Measurements from ENCODE around the gene RASGRF2.

RASGRF2 gene

GRCh38 chr5:81184749-81185110, 224.6 kb downstream of the RASGRF2 start:
- H3K27ac ChIP-seq = no peak overlapping the region
- no peak overlapping the region for H3K4me3 ChIP-seq

GRCh38 chr5:81187885-81188284, 227.7 kb downstream of the RASGRF2 start:
- no peak overlapping the region for H3K4me3 ChIP-seq
- no peak overlapping the region for H3K27ac ChIP-seq

DNA sequence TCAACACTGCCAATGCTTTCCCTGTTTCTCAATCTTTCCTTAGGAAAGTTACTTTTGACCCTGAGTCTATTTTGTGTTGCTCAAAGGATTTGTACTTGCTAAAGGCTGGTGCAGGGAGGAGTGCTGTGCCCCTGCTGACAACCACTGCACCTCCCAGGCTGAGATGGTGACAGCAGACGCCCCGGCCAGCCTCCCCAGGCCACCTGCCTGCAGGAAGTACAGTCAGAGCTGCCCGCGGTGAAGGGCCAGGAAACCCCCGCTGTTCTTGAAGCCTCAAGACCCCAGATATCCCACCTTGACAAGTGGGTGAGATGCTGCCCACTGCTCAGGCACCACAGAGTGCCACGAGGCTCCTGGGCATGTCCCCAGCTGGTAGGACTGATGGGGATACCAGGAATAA, 228.8 kb downstream of the RASGRF2 start:
- Histone ChIP-seq H3K4me3 (no peak overlapping the region), H3K27ac (no peak overlapping the region)

DNA sequence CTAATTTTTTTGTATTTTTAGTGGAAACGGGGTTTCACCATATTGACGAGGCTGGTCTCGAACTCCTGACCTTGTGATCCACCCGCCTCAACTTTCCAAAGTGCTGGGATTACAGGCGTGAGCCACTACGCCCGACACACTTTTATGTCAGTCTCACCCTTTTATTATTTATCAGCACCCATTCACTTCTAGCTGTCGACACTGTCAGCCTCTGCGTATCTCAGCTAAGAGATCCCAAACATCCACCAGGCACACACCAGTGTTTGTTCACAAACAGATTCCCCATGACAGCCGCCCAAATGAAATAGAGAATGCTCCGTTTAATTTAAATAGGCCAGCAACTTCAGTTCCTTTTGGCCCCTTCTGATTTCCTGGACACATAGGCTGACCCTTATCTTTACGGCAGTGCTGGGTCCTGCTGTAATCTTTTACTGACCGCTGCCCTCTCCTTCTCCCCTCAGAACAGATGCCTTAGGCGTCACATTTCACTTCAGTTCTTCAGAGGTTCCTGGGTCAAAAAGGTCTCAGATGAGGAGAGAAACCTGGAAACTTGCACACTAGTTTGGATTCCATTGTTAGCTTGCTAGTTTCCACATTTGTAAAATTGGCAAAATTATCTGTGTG, 229.8 kb downstream of the RASGRF2 start:
- Histone ChIP-seq H3K4me3 (no peak overlapping the region), H3K27ac (no peak overlapping the region)

- H3K4me3 ChIP-seq = no peak overlapping the region
- no peak overlapping the region for H3K27ac ChIP-seq
Measured at GRCh38 chr5:81191726-81192372, 231.7 kb downstream of the RASGRF2 start.

DNA sequence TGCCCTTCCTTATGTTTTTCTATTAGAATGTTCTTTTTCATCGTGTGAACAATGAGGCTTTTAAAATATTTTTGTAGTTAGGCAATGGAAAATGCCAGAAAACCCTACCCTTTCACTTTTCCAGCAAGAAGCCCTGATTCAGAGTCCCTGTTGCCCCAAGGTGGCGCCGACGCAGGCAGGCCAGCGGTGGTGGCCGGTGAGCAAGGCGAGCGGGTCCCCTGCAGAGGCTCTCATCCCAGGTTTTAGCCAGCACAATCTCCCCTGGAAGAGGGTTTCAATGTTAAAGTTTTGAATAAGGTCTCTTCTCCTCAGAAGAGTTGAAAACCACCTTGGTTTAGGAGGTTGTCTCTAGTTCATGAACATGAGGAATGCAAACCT, 232.2 kb downstream of the RASGRF2 start:
- Histone ChIP-seq H3K27ac (no peak overlapping the region), H3K4me3 (no peak overlapping the region)

DNA sequence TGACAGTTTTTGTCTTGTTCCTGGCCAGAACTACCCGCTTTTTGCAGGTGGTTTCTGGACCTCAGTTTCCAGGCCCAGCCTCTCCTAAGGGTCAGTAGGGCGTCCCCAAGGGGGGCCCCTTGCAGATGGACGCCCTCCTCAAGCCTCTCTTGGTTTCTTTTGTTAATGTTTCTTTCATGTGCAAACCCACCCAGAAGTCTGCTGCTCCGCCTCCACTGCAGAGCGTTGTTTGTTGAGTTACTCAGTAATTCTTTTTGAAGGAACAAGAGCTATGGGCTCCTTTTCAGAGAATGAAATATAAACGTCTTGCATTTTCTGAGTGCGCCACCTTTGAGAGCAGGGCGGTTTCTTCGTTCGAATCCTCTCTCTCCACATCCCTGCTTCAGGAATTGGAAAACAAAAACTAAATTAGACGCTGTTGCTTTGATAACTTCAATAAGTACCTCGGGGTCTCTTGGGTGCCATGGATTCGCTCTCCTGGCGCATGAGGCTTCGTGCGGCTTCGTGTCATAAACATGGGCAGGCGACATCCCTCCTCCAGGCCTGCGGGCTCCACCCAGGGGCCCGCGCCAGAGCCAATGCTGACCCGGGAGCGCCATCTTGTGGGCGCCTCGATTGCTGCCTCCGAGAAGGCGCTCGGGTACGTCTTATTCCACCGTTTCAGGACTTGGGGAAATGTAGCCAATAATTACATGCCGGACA, 234.6 kb downstream of the RASGRF2 start:
- H3K4me3 ChIP-seq = no peak overlapping the region
- H3K27ac ChIP-seq = no peak overlapping the region

DNA sequence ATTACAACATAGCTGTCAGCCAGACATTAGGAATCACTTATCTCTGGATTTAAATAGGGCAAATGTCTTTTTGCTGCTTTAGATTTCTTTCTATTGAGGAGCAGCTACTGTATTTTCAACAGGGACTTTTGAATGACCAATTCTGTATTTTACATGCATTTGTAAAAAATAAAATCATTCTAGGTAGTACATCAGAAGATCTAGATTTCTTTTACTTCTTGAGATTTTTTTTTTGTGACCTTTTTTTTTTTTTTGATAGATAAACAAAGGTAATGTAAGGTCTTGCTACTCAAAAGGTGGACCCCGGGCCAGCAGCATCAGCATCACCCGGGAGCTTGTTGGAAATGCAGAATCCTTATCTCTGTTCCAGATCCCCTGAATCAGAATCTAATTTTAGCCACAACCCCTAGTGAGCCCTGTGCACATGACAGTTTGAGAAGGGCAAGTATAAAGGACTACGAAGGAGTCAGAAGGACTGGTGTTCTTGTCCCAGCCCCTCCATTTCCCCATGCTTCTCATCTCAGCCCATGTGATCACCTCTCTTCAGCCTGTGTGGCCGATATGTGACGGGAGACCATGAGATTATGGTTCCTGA, 235.3 kb downstream of the RASGRF2 start:
- H3K27ac ChIP-seq = no peak overlapping the region
- H3K4me3 ChIP-seq = no peak overlapping the region

- Histone ChIP-seq H3K27ac (no peak overlapping the region), H3K4me3 (no peak overlapping the region)
Measured at GRCh38 chr5:81202655-81203054, 242.5 kb downstream of the RASGRF2 start.

GRCh38 chr5:81203729-81204128, 243.6 kb downstream of the RASGRF2 start:
- Histone ChIP-seq H3K4me3 (no peak overlapping the region), H3K27ac (no peak overlapping the region)

DNA sequence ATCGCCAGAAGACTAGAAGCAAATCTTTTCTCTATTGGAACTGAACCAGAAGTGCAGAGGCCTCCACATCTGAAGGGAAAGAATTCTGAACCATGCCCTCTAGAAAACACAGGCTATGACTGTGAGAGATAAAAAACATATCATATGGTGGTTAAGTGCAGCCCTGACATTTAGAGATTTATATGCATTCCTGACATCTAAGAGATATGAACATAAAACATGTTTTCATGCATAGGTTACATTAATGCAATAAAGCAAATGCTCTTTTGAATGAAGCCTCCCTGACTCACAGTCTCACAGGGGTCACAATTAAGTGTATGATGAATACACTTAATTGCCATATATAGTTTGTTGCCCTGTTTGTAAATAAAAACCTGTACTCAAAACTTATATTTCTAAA, 244.0 kb downstream of the RASGRF2 start:
- Histone ChIP-seq H3K27ac (no peak overlapping the region), H3K4me3 (no peak overlapping the region)

DNA sequence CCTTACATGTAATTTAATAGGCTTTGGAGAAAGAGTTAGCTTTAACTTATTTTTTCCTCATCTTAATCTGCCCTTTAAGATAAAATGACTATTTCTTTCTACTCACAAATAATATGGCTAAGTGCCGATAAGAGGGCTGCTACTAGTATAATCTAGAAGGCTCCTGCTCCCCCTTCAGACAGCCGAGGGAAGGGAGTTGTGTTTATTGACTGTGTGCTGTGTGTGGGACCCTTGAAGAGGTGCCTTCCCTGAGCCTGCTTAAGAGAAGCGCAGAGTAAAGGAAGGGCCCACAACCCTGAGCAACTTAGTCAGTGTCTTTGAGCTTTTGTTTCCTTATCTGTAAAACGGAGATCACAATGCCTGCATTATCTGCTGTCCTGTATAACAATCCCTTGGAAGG, 244.9 kb downstream of the RASGRF2 start:
- Histone ChIP-seq H3K4me3 (no peak overlapping the region), H3K27ac (no peak overlapping the region)

- no peak overlapping the region for H3K27ac ChIP-seq
- no peak overlapping the region for H3K4me3 ChIP-seq
Measured at GRCh38 chr5:81207009-81207408, 246.8 kb downstream of the RASGRF2 start.

GRCh38 chr5:81208904-81209303, 248.7 kb downstream of the RASGRF2 start:
- Histone ChIP-seq H3K4me3 (no peak overlapping the region), H3K27ac (no peak overlapping the region)

- Histone ChIP-seq H3K4me3 (no peak overlapping the region), H3K27ac (no peak overlapping the region)
Measured at GRCh38 chr5:81209386-81209785, 249.2 kb downstream of the RASGRF2 start.

DNA sequence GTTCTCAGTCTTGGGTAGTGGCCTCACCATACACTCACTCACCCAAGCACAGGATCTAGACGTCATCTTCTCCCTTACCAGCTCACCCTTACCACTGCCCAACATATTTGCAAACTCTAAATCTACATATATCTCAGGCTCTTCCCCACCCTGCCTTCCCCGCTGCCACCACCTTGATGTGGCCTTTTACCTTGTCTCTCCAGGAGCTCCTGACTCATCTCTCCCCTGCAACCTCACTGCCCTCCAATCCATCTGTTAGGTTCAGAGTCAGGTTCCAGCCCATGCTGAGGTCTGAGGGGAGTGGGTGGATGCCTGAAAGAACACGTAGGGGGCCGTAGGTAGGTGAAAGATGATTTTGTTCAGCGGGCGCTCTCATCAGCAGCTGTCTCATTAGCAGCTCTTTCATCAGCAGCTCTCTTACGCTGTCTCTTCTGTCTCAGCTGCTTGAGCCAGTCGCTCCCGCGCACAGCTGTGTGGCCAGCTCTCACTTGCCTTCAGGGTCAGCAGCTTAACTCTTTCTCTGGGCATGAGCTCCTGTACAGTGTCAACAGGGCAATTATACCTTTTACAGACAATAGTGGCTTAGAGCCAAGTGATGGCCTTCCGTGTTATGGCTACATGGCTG, 249.8 kb downstream of the RASGRF2 start:
- Histone ChIP-seq H3K27ac (no peak overlapping the region), H3K4me3 (no peak overlapping the region)

DNA sequence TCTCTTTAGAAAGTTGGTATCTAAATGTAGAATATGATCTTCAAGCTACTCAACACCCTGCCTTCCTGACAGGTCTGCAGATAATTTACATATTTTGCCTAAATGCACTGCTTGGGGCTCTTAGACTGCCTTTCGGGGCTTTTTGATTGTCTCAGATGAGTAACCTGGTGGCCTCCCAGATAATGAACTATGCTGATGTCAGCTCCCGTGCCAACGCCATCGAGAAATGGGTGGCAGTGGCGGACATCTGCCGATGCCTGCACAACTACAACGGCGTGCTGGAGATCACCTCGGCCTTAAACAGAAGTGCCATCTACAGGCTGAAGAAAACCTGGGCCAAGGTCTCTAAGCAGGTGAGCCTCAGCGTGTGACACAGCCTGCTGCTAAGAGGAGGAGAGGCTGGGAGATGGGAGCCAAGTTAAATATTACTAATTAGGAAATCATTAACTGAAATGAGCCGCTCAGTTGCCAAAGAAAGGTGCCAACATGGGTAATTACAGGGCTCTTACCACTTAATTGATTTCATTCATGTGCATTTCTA, 252.1 kb downstream of the RASGRF2 start:
- Histone ChIP-seq H3K27ac (peak overlapping the region in 1 of 21 experiments; percentile 56), H3K4me3 (no peak overlapping the region)

DNA sequence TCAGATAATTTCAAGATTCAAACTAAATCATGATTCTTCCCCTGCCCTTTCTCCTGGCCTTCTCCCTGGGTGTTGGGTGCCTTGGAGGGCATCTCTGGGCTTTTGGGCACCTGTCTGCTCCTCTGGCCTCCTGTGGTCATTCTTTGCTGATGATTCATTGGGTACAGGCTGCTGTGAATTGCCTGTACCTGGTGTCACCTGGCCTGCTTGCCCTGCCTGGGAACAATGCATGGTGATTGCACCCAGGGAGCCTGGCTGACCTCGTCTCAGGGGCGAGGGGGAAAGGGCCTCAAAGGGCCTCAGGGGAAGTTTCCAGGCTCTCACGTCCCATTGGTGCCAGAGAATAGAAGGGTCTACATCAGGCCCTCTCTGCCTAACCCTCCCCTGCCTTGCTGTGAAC, 252.9 kb downstream of the RASGRF2 start:
- Histone ChIP-seq H3K4me3 (no peak overlapping the region), H3K27ac (peak overlapping the region in 1 of 21 experiments; percentile 16)

GRCh38 chr5:81214848-81215247, 254.7 kb downstream of the RASGRF2 start:
- Histone ChIP-seq H3K27ac (no peak overlapping the region), H3K4me3 (no peak overlapping the region)

DNA sequence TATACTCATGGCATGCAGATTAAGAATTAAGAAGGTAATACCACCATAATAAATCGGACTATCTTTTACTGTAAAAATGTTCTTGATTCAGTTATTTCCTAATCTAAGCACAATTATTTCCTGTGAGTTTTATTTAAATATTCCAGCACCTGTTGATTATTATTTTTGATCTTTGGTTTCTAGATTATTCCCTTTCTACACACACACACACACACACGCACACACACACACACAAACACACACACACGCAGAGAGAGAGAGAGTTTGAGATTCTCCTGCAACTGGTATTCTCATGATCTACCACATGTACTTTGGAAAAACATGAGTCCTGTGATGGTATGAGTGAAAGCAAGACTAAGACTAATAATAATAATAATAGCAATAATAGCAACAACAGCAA, 256.0 kb downstream of the RASGRF2 start:
- Histone ChIP-seq H3K4me3 (no peak overlapping the region), H3K27ac (no peak overlapping the region)

Measured in skin epidermis (tissue), 12 donors.